IMR-90 (cell line): ENCODE measurements around the gene TRIM32. TPM values are rescaled to one million over a fixed set of nuclear protein-coding genes. Genes with fewer than 3 reads are reported as not detected.

Experiments used
- ATAC-seq: fragments of 200-7000 bp; cut with Tn5 transposase; 2 replicates; pipeline ENCODE4 v1.9.1; 2020; ENCODE audit warnings: low read depth, mild to moderate bottlenecking, moderate library complexity
- BruUV-seq: library from RNA; stranded (reverse); fragments of 400-500 nt; replicated peaks from 2 replicates; lab custom pipeline; 2021; lab: Mats Ljungman, UMichigan
- CTCF ChIA-PET: fragments of 300-600 bp; formaldehyde crosslinking; extraction: SDS; loops from one replicate; lab custom pipeline; 2021; ENCODE audit warnings: antibody characterized with exemption; lab: Yijun Ruan, JAX
- POLR2A ChIA-PET: fragments of 300-600 bp; sonication (Branson Sonifier 250); formaldehyde crosslinking; loops from one replicate; lab custom pipeline; 2022; ENCODE audit warnings: antibody characterized with exemption; ENCODE audit not compliant: unreplicated experiment; lab: Charles Lee
- DNase-seq: peaks from one replicate; pipeline ENCODE4 v3.0.0; 2013
- H2AFZ ChIP-seq: replicated peaks from 2 replicates; pipeline ENCODE3; 2013; ENCODE audit warnings: low read length, mild to moderate bottlenecking; ENCODE audit not compliant: poor library complexity
- H2AK5ac ChIP-seq: 2 replicates; pipeline ENCODE4 v1.6.1; 2013; ENCODE audit warnings: low read depth, low read length, inconsistent platforms
- H2AK9ac ChIP-seq: replicated peaks from 2 replicates; pipeline ENCODE3; 2013; ENCODE audit warnings: mild to moderate bottlenecking, low read depth, low read length, moderate library complexity; ENCODE audit not compliant: poor library complexity
- H2BK120ac ChIP-seq: 2 replicates; pipeline ENCODE4 v1.6.1; 2013; ENCODE audit warnings: low read depth, low read length, inconsistent platforms
- H2BK15ac ChIP-seq: 3 replicates; pipeline ENCODE4 v1.6.1; 2013; ENCODE audit warnings: low read depth, low read length, inconsistent platforms
- H2BK20ac ChIP-seq: 2 replicates; pipeline ENCODE4 v1.6.1; 2013; ENCODE audit warnings: low read depth, mild to moderate bottlenecking, inconsistent platforms, low read length, moderate library complexity
- H2BK5ac ChIP-seq: 2 replicates; pipeline ENCODE4 v1.6.1; 2013; ENCODE audit warnings: mild to moderate bottlenecking, low read depth, low read length, inconsistent platforms; ENCODE audit not compliant: poor library complexity, severe bottlenecking
- H3K14ac ChIP-seq: replicated peaks from 2 replicates; pipeline ENCODE4 v1.6.1; 2013; ENCODE audit warnings: low read depth, low read length, inconsistent platforms
- H3K18ac ChIP-seq: 2 replicates; pipeline ENCODE4 v1.6.1; 2013; ENCODE audit warnings: low read depth, low read length, control low read depth
- H3K23ac ChIP-seq: 2 replicates; pipeline ENCODE4 v1.6.1; 2013; ENCODE audit warnings: low read depth, low read length, inconsistent platforms
- H3K27ac ChIP-seq: 2 replicates; pipeline ENCODE4 v1.5.1; 2013; ENCODE audit warnings: mild to moderate bottlenecking, control low read depth, low read length; ENCODE audit not compliant: insufficient read depth
- H3K27me3 ChIP-seq: 2 replicates; pipeline ENCODE4 v1.6.1; 2013; ENCODE audit warnings: low read length; ENCODE audit not compliant: control insufficient read depth, insufficient read depth
- H3K36me3 ChIP-seq: 2 replicates; pipeline ENCODE4 v1.6.1; 2013; ENCODE audit warnings: low read length, mixed read lengths; ENCODE audit not compliant: control insufficient read depth, insufficient read depth
- H3K4ac ChIP-seq: 2 replicates; pipeline ENCODE4 v1.6.1; 2013; ENCODE audit warnings: low read depth, low read length, inconsistent platforms
- H3K4me1 ChIP-seq: 2 replicates; pipeline ENCODE4 v1.6.1; 2013; ENCODE audit warnings: low read length, mixed read lengths; ENCODE audit not compliant: control insufficient read depth, insufficient read depth
- H3K4me2 ChIP-seq: 2 replicates; pipeline ENCODE4 v1.6.1; 2013; ENCODE audit warnings: low read depth, mild to moderate bottlenecking, control low read depth, low read length, moderate library complexity
- H3K4me3 ChIP-seq: 2 replicates; pipeline ENCODE4 v1.5.1; 2013; ENCODE audit warnings: low read depth, mild to moderate bottlenecking, control low read depth, low read length, moderate library complexity; ENCODE audit not compliant: insufficient read depth
- H3K56ac ChIP-seq: 2 replicates; pipeline ENCODE4 v1.6.1; 2013; ENCODE audit warnings: low read length, inconsistent platforms; ENCODE audit not compliant: insufficient read depth; ENCODE audit errors: extremely low read depth
- H3K79me1 ChIP-seq, 2 experiments: 2 replicates each; pipeline ENCODE4 v1.6.1; 2013; ENCODE audit warnings: low read length in 2 of 2, inconsistent platforms in 1 of 2, low read depth in 1 of 2
- H3K9ac ChIP-seq: 2 replicates; pipeline ENCODE4 v1.6.1; 2013; ENCODE audit warnings: low read depth, low read length, control low read depth
- H3K9me1 ChIP-seq: 2 replicates; pipeline ENCODE4 v1.6.1; 2013; ENCODE audit warnings: low read length, inconsistent platforms; ENCODE audit not compliant: insufficient read depth
- H3K9me3 ChIP-seq: 2 replicates; pipeline ENCODE4 v1.6.1; 2013; ENCODE audit warnings: low read length; ENCODE audit not compliant: control insufficient read depth, insufficient read depth
- H4K20me1 ChIP-seq: 2 replicates; pipeline ENCODE4 v1.6.1; 2013; ENCODE audit warnings: low read length, inconsistent platforms; ENCODE audit not compliant: insufficient read depth
- H4K5ac ChIP-seq: 2 replicates; pipeline ENCODE4 v1.6.1; 2013; ENCODE audit warnings: mild to moderate bottlenecking, low read depth, low read length, control low read depth
- H4K8ac ChIP-seq, 2 experiments: 2 replicates each; pipeline ENCODE4 v1.6.1; 2013; ENCODE audit warnings: low read depth in 2 of 2, low read length in 2 of 2, control low read depth in 1 of 2, inconsistent platforms in 1 of 2
- H4K91ac ChIP-seq: 2 replicates; pipeline ENCODE4 v1.6.1; 2013; ENCODE audit warnings: low read depth, low read length, inconsistent platforms; ENCODE audit not compliant: insufficient read depth
- BHLHE40 ChIP-seq: fragments of 150-350 bp; IDR thresholded peaks from 2 replicates; pipeline ENCODE4 v1.6.1; 2016; ENCODE audit warnings: mild to moderate bottlenecking, low read depth, low read length
- CEBPB ChIP-seq: IDR thresholded peaks from 2 replicates; pipeline ENCODE4 v1.6.1; 2012; ENCODE audit warnings: low read depth, low read length, improper control_type of control experiment
- CHD1 ChIP-seq: IDR thresholded peaks from 2 replicates; pipeline ENCODE4 v1.6.1; 2012; ENCODE audit warnings: low read depth, low read length, improper control_type of control experiment
- CTCF ChIP-seq: conservative IDR thresholded peaks from 2 replicates; pipeline ENCODE4 v1.5.1; 2012; ENCODE audit warnings: mild to moderate bottlenecking, low read depth, low read length, improper control_type of control experiment
- FOS ChIP-seq: fragments of 150-350 bp; IDR thresholded peaks from 2 replicates; pipeline ENCODE4 v1.6.1; 2016; ENCODE audit warnings: low read depth, low read length
- MAFK ChIP-seq: IDR thresholded peaks from 2 replicates; pipeline ENCODE4 v1.6.1; 2012; ENCODE audit warnings: low read depth, low read length, improper control_type of control experiment
- MAZ ChIP-seq: IDR thresholded peaks from 2 replicates; pipeline ENCODE4 v1.6.1; 2012; ENCODE audit warnings: low read depth, mild to moderate bottlenecking, low read length, improper control_type of control experiment, moderate library complexity, borderline replicate concordance
- MXI1 ChIP-seq: IDR thresholded peaks from 2 replicates; pipeline ENCODE4 v1.6.1; 2012; ENCODE audit warnings: low read depth, mild to moderate bottlenecking, low read length, moderate library complexity, borderline replicate concordance
- NFE2L2 ChIP-seq: fragments of 150-350 bp; IDR thresholded peaks from 2 replicates; pipeline ENCODE4 v1.6.1; 2016; ENCODE audit warnings: low read depth, mild to moderate bottlenecking, low read length
- POLR2A ChIP-seq: IDR thresholded peaks from 2 replicates; pipeline ENCODE4 v1.6.1; 2012; ENCODE audit warnings: mild to moderate bottlenecking, low read depth, low read length
- RAD21 ChIP-seq: IDR thresholded peaks from 2 replicates; pipeline ENCODE4 v1.6.1; 2012; ENCODE audit warnings: low read length, improper control_type of control experiment
- RCOR1 ChIP-seq: IDR thresholded peaks from 2 replicates; pipeline ENCODE4 v1.6.1; 2012; ENCODE audit warnings: mild to moderate bottlenecking, low read length, improper control_type of control experiment; ENCODE audit not compliant: insufficient replicate concordance
- RFX5 ChIP-seq: IDR thresholded peaks from 2 replicates; pipeline ENCODE4 v1.8.0; 2012; ENCODE audit warnings: low read depth, mild to moderate bottlenecking, low read length, moderate library complexity
- SMC3 ChIP-seq: fragments of 150-350 bp; IDR thresholded peaks from 2 replicates; pipeline ENCODE4 v1.6.1; 2016; ENCODE audit warnings: low read depth, mild to moderate bottlenecking, antibody characterized with exemption, low read length, moderate library complexity
- USF2 ChIP-seq: fragments of 150-350 bp; IDR thresholded peaks from 2 replicates; pipeline ENCODE4 v1.6.1; 2017; ENCODE audit warnings: mild to moderate bottlenecking, antibody characterized with exemption, low read length, low read depth
- WGBS, 2 experiments: methylation state at CpG; one replicate each; pipeline versions ENCODE4 v1.1.5 to v1.1.7; 2013; ENCODE audit warnings: missing lambda C conversion rate in 2 of 2; ENCODE audit not compliant: insufficient read length in 1 of 2; ENCODE audit errors: extremely low coverage in 2 of 2; 5-methylcytosine and 5-hydroxymethylcytosine counted together
- dilution Hi-C: fragments of 300-500 bp; cut with HindIII; formaldehyde crosslinking; loops from one replicate; pipeline ENCODE4 v1.14.3; 2018; ENCODE audit warnings: low sequenced_read_pairs; ENCODE audit not compliant: unreplicated experiment
- in situ Hi-C: fragments of 300-500 bp; cut with MboI; formaldehyde crosslinking; loops from 3 replicates; pipeline ENCODE4 v1.14.3; 2019; ENCODE audit warnings: low sequenced_read_pairs, inconsistent platforms, mixed read lengths
- intact Hi-C: fragments of 100-400 bp; cut with micrococcal nuclease; formaldehyde crosslinking; loops from 2 replicates; pipeline ENCODE4 v1.10.0; 2022
- polyA plus RNA-seq, 3 experiments: library from polyadenylated mRNA; depleted of rRNA; stranded (reverse); fragments of >200 nt; gene quantifications; 2 replicates each; pipeline ENCODE4 v1.2.3, GENCODE V29; 2012; ENCODE audit warnings: low replicate concordance in 1 of 3
- total RNA-seq: library from RNA; depleted of rRNA; stranded (reverse); fragments of >200 nt; gene quantifications from 2 replicates; pipeline ENCODE4 v1.2.3, GENCODE V29; 2012
- TF ChIP-seq, protein P1 (sequence below): fragments of 150-350 bp; IDR thresholded peaks from 2 replicates; pipeline ENCODE4 v1.6.1; 2016; ENCODE audit warnings: low read depth, mild to moderate bottlenecking, low read length, moderate library complexity, borderline replicate concordance

TRIM32 gene
- total and polyA plus RNA-seq, 2 of the 4 experiments (the other 2 are of a cell fraction) = 12.8 to 31.0 TPM

GRCh38 chr9:116705531-116705930, 18.4 kb downstream of the TRIM32 start:
- peaks cover 8% of the 10 kb centered on the region for H3K9me1 ChIP-seq
- H2BK120ac ChIP-seq = no peak overlapping the region
- H2BK5ac ChIP-seq = no peak overlapping the region
- no peak overlapping the region for H3K23ac ChIP-seq
- no peak overlapping the region for H2AK5ac ChIP-seq
- intact Hi-C loops = no loop called here
- no peak overlapping the region for H2AK9ac ChIP-seq
- no peak overlapping the region for H4K91ac ChIP-seq
- peaks cover 24% of the 10 kb centered on the region; the same call in 1 of the 2 replicates for H4K20me1 ChIP-seq
- H3K18ac ChIP-seq = no peak overlapping the region
- no peak overlapping the region for H4K8ac ChIP-seq
- no peak overlapping the region for H3K9ac ChIP-seq
- no peak overlapping the region for H4K5ac ChIP-seq
- no peak overlapping the region for H3K14ac ChIP-seq
- H2BK20ac ChIP-seq = no peak overlapping the region
- H3K79me1 ChIP-seq = peaks cover 15 to 25% of the 10 kb centered on the region in 2 experiments
- H3K9me3 ChIP-seq = no peaks in the 10 kb centered on the region
- DNase-seq (no peak), ATAC-seq (no peak)
- H2BK15ac ChIP-seq = no peak overlapping the region
- H3K4me1 ChIP-seq = peaks cover 4% of the 10 kb centered on the region
- no peaks in the 10 kb centered on the region for H3K27me3 ChIP-seq
- CTCF ChIA-PET = no interaction called here
- H3K4ac ChIP-seq = no peak overlapping the region
- no peak overlapping the region for H2AFZ ChIP-seq
- H3K36me3 ChIP-seq = no peaks in the 10 kb centered on the region; the same call in 1 of the 2 replicates
- no peak overlapping the region for H3K4me2 ChIP-seq
- no TSS peak for BruUV-seq
- H3K4me3 ChIP-seq = no peak overlapping the region
- in situ Hi-C loops = no loop called here
- WGBS, 2 experiments = 100% methylated on average over 1 of the region's 1 CpG; no CpG with 5 or more reads in 1 of the 2 experiments
- H3K56ac ChIP-seq = no peak overlapping the region
- dilution Hi-C loops = no loop called here
- POLR2A ChIA-PET = no interaction called here
- no peak overlapping the region for H3K27ac ChIP-seq
- TF ChIP-seq MAFK (no peak), CHD1 (no peak), NFE2L2 (no peak), SMC3 (no peak), MXI1 (no peak), RCOR1 (no peak), BHLHE40 (no peak), RAD21 (no peak), FOS (no peak), POLR2A (no peak), CTCF (no peak), USF2 (no peak), CEBPB (no peak), RFX5 (no peak), MAZ (no peak)
- TF ChIP-seq, protein P1, sequence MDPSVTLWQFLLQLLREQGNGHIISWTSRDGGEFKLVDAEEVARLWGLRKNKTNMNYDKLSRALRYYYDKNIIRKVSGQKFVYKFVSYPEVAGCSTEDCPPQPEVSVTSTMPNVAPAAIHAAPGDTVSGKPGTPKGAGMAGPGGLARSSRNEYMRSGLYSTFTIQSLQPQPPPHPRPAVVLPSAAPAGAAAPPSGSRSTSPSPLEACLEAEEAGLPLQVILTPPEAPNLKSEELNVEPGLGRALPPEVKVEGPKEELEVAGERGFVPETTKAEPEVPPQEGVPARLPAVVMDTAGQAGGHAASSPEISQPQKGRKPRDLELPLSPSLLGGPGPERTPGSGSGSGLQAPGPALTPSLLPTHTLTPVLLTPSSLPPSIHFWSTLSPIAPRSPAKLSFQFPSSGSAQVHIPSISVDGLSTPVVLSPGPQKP = no peak
